Neutrophil (primary cell): ENCODE results near the gene AKT1S1.

ENCODE experiments used
- H3K27ac ChIP-seq: fragments of 200-600 bp; sonication (generic); 2 replicates; pipeline ENCODE4 v1.5.1; 2016; ENCODE audit warnings: mild to moderate bottlenecking, moderate library complexity
- H3K27me3 ChIP-seq: fragments of 200-600 bp; sonication (generic); 2 replicates; pipeline ENCODE4 v1.6.0; 2016; ENCODE audit warnings: mild to moderate bottlenecking
- H3K36me3 ChIP-seq: fragments of 200-600 bp; sonication (generic); 2 replicates; pipeline ENCODE4 v1.5.1; 2017
- H3K4me1 ChIP-seq, 2 experiments: fragments of 200-600 bp in 1 of 2; sonication (generic) in 1 of 2; 1 replicate in 1 of 2; 2 replicates in 1 of 2; pipeline versions ENCODE4 v1.5.1 to v1.6.1; 2013 to 2016; ENCODE audit warnings: low read depth in 1 of 2, low read length in 1 of 2, mild to moderate bottlenecking in 1 of 2, moderate library complexity in 1 of 2; ENCODE audit not compliant: control insufficient read depth in 1 of 2, insufficient read depth in 1 of 2
- H3K4me3 ChIP-seq, 2 experiments: fragments of 200-600 bp in 1 of 2; sonication (generic) in 1 of 2; 1 replicate in 1 of 2; 2 replicates in 1 of 2; pipeline ENCODE4 v1.5.1; 2013 to 2016; ENCODE audit warnings: low read depth in 1 of 2, low read length in 1 of 2, mild to moderate bottlenecking in 1 of 2, moderate library complexity in 1 of 2
- H3K9me3 ChIP-seq: fragments of 200-600 bp; sonication (generic); 2 replicates; pipeline ENCODE4 v1.5.1; 2016
- CTCF ChIP-seq: fragments of 200-600 bp; sonication (generic); IDR thresholded peaks from 2 replicates; pipeline ENCODE4 v1.5.1; 2016; ENCODE audit warnings: antibody characterized with exemption

Gene AKT1S1

DNA sequence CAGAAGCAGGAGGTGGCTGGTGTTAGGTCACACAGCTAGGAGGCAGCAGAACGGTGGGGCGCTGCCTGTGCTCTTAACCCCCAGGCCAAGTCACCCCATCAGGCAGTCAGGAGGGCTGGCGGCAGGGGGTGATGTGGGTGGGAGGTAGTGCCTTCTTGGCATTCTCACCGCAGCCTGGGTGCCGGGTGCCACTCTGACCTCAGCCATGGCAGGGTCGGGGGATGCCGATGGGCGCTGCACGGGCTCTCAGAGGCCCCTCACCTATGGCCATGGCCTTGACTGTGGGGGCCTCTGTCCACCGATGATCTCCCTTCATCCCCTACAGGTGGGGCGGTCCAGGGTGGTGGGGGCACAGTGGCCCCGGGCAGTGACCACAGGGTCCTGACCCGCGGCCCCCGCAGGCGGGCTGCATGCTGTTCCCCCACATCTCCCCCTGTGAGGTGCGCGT, 20.6 kb downstream of the AKT1S1 start:
- TF ChIP-seq CTCF = no peak
- peaks cover 17% of the 10 kb centered on the region for H3K27me3 ChIP-seq
- H3K27ac ChIP-seq = no peak overlapping the region
- no peak overlapping the region for H3K4me3 ChIP-seq
- H3K9me3 ChIP-seq = no peaks in the 10 kb centered on the region
- H3K4me1 ChIP-seq = peaks cover 9 to 10% of the 10 kb centered on the region in 2 experiments
- peaks cover 65% of the 10 kb centered on the region for H3K36me3 ChIP-seq

DNA sequence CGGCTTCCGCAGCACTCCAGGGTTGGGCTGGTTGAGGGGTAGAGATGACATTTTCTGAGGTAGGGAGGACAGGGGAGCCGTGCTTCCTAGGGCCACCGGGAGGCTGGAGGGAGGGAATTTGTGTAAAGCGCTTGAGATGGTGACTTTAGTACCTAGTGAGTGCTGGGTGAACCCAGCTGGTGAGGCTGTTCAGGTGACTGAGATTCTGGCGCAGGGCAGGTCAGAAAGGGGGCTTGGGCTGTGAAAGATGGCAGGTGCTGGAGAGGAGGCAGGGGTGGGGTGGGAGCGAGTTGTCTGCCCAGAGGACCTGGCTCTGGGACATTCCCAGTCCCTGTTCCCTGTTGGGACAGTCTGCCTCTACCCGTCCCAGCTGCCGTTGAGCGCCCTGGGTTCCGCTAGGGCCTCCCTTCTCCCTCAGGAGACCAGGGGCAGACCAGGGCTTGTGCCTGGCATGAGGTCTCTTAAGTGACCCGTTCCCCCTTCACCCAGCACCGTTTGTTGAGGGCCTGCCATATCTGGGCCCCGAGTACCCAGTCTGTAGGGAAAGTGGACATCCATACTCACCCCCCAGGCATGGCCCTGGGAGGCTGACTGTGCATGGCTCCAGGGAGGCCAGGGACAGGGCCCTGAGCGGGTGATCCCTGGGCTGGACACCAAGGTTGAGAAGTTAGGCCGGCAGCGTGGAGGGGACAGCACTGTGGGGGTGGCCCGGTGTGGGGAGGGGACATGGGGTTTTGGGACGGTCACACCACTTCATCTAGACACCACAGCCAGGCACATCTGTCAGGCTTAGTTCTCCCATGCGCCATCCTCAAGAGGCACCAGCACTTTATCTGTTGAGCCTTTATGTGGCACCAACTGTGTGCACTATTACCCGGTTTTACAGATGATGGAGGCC, 21.2 kb downstream of the AKT1S1 start:
- Histone ChIP-seq H3K9me3 (no peaks in the 10 kb centered on the region), H3K4me1 (peaks cover 10 to 11% of the 10 kb centered on the region in 2 experiments), H3K4me3 (no peak overlapping the region), H3K27ac (peak overlapping the region; percentile 18), H3K27me3 (peaks cover 20% of the 10 kb centered on the region), H3K36me3 (peaks cover 58% of the 10 kb centered on the region)
- TF ChIP-seq CTCF = no peak

DNA sequence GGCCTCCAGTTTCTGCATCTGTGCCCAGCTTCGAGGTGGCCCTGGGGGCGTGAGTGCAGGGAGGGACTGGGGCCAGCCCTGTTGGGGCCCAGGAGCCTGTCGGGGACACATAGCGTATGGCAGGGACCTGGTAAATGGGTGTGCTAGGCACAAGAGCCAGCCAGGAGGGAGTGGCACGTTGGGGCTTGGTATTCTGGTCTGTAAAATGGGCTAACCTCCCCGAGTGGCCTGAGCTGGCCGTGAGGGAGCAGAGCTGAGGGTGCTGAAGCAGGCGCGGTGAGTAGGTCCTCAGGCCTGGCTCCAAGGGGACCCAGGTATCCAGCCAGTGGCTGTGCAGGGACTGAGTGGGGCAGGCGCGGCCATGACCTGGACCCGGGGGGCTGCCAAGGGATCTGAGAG, 21.9 kb downstream of the AKT1S1 start:
- H3K4me3 ChIP-seq = no peak overlapping the region
- H3K9me3 ChIP-seq = no peaks in the 10 kb centered on the region
- TF ChIP-seq CTCF = no peak
- H3K27ac ChIP-seq = no peak overlapping the region
- peaks cover 52% of the 10 kb centered on the region for H3K36me3 ChIP-seq
- peaks cover 11 to 13% of the 10 kb centered on the region in 2 experiments for H3K4me1 ChIP-seq
- H3K27me3 ChIP-seq = peaks cover 20% of the 10 kb centered on the region

GRCh38 chr19:49854378-49855263, 22.5 kb downstream of the AKT1S1 start:
- no peak overlapping the region for H3K4me3 ChIP-seq
- H3K9me3 ChIP-seq = no peaks in the 10 kb centered on the region
- H3K27me3 ChIP-seq = peaks cover 20% of the 10 kb centered on the region
- peaks cover 18 to 20% of the 10 kb centered on the region in 2 experiments for H3K4me1 ChIP-seq
- H3K27ac ChIP-seq = no peak overlapping the region
- peaks cover 45% of the 10 kb centered on the region for H3K36me3 ChIP-seq
- no peak for TF ChIP-seq CTCF

- H3K27me3 ChIP-seq = peaks cover 20% of the 10 kb centered on the region
- no peak overlapping the region for H3K27ac ChIP-seq
- TF ChIP-seq CTCF = no peak
- H3K36me3 ChIP-seq = peaks cover 38% of the 10 kb centered on the region
- H3K4me3 ChIP-seq = no peak overlapping the region
- peaks cover 25 to 27% of the 10 kb centered on the region in 2 experiments for H3K4me1 ChIP-seq
- H3K9me3 ChIP-seq = no peaks in the 10 kb centered on the region
These were observed 23.2 kb downstream of the AKT1S1 start for GRCh38 chr19:49853852-49854377.
